Smooth muscle cell (in vitro differentiated cells): ENCODE measurements around the gene ZNF431. TPM values are rescaled to one million over a fixed set of nuclear protein-coding genes. Genes with fewer than 3 reads are reported as not detected.
A peak's percentile ranks its signal among the peaks of the same experiment; 100 is the strongest.

Experiments
- DNase-seq: peaks from one replicate; lab custom pipeline; 2025; ENCODE audit not compliant: unreplicated experiment; lab: John Stamatoyannopoulos, UW
- H2AFZ ChIP-seq: fragments of 200-600 bp; sonication (generic); 2 replicates; pipeline ENCODE4 v1.6.0; 2016; ENCODE audit warnings: antibody characterized with exemption, low read depth, mild to moderate bottlenecking
- H3F3A ChIP-seq: fragments of 200-600 bp; sonication (generic); 2 replicates; pipeline ENCODE4 v1.6.0; 2017; ENCODE audit warnings: antibody characterized with exemption, low read depth
- H3K27ac ChIP-seq: fragments of 200-600 bp; sonication (generic); 2 replicates; pipeline ENCODE4 v1.5.1; 2016; ENCODE audit warnings: low read depth, mild to moderate bottlenecking
- H3K27me3 ChIP-seq: fragments of 200-600 bp; sonication (generic); 2 replicates; pipeline ENCODE4 v1.6.1; 2016; ENCODE audit warnings: low read depth, mild to moderate bottlenecking
- H3K36me3 ChIP-seq: fragments of 200-600 bp; sonication (generic); 2 replicates; pipeline ENCODE4 v1.5.1; 2016; ENCODE audit warnings: low read depth
- H3K4me1 ChIP-seq: fragments of 200-600 bp; sonication (generic); 2 replicates; pipeline ENCODE4 v1.5.1; 2016; ENCODE audit warnings: low read depth
- H3K4me2 ChIP-seq: fragments of 200-600 bp; sonication (generic); 2 replicates; pipeline ENCODE4 v1.6.0; 2016; ENCODE audit warnings: mild to moderate bottlenecking
- H3K4me3 ChIP-seq: fragments of 200-600 bp; sonication (generic); 2 replicates; pipeline ENCODE4 v1.5.1; 2016; ENCODE audit warnings: mild to moderate bottlenecking
- H3K79me2 ChIP-seq: fragments of 200-600 bp; sonication (generic); 2 replicates; pipeline ENCODE4 v1.6.0; 2016; ENCODE audit warnings: low read depth, mild to moderate bottlenecking
- H3K9ac ChIP-seq: fragments of 200-600 bp; sonication (generic); 2 replicates; pipeline ENCODE4 v1.6.0; 2016; ENCODE audit warnings: low read depth
- H3K9me3 ChIP-seq: fragments of 200-600 bp; sonication (generic); replicated peaks from 2 replicates; pipeline ENCODE4 v1.5.1; 2016; ENCODE audit warnings: low read depth
- H4K20me1 ChIP-seq: fragments of 200-600 bp; sonication (generic); 2 replicates; pipeline ENCODE4 v1.6.0; 2016; ENCODE audit warnings: low read depth
- CTCF ChIP-seq: fragments of 200-600 bp; sonication (generic); IDR thresholded peaks from 2 replicates; pipeline ENCODE4 v1.5.1; 2017; ENCODE audit warnings: borderline replicate concordance, mild to moderate bottlenecking, antibody characterized with exemption; ENCODE audit not compliant: insufficient read depth, poor library complexity, severe bottlenecking
- WGBS: methylation state at CpG from one replicate; pipeline ENCODE4 v1.1.7; 2016; ENCODE audit warnings: low lambda C conversion rate; 5-methylcytosine and 5-hydroxymethylcytosine counted together
- polyA plus RNA-seq: library from polyadenylated mRNA; unstranded; fragments of >200 nt; fragmentation: Nextera tagmentation; extraction: Ambion mirVana; gene quantifications from 2 replicates; pipeline ENCODE4 v1.2.1, GENCODE V29; 2016
- total RNA-seq: library from RNA; depleted of rRNA; stranded (reverse); fragments of >200 nt; gene quantifications from 2 replicates; pipeline ENCODE4 v1.2.3, GENCODE V29; 2014

The ZNF431 gene
- total and polyA plus RNA-seq, 2 experiments from 2014 or later = 5.2 to 14.7 TPM

- no peaks in the 10 kb centered on the region for H4K20me1 ChIP-seq
Measured at GRCh38 chr19:21127898-21128297, 13.9 kb upstream of the ZNF431 start.

GRCh38 chr19:21128901-21129698, 12.7 kb upstream of the ZNF431 start:
- Histone ChIP-seq H2AFZ (no peak overlapping the region), H3K27me3 (no peaks in the 10 kb centered on the region), H3K4me3 (no peak overlapping the region), H3K79me2 (no peaks in the 10 kb centered on the region), H3K36me3 (no peaks in the 10 kb centered on the region), H3K4me2 (no peak overlapping the region), H3K9me3 (no peaks in the 10 kb centered on the region), H3F3A (peaks cover 8% of the 10 kb centered on the region), H3K4me1 (peaks cover 5% of the 10 kb centered on the region), H4K20me1 (no peaks in the 10 kb centered on the region), H3K27ac (peak overlapping the region; percentile 31), H3K9ac (no peak overlapping the region)
- TF ChIP-seq CTCF = no peak
- no peak for DNase-seq
- 75% methylated on average over 6 of the region's 6 CpGs for WGBS

More at GRCh38 chr19:21127898-21128297, 13.9 kb upstream of the ZNF431 start:
- Histone ChIP-seq H2AFZ (no peak overlapping the region), H3K4me2 (no peak overlapping the region), H3K4me3 (peak overlapping the region; percentile 3), H3K27me3 (no peaks in the 10 kb centered on the region), H3K27ac (no peak overlapping the region), H3F3A (peaks cover 12% of the 10 kb centered on the region), H3K4me1 (peaks cover 5% of the 10 kb centered on the region), H3K79me2 (no peaks in the 10 kb centered on the region), H3K9me3 (no peaks in the 10 kb centered on the region), H3K36me3 (no peaks in the 10 kb centered on the region), H3K9ac (no peak overlapping the region)
- DNase-seq = no peak
- TF ChIP-seq CTCF = no peak
- 9% methylated on average over 4 of the region's 4 CpGs for WGBS

- Histone ChIP-seq H3K36me3 (no peaks in the 10 kb centered on the region), H3K4me1 (peaks cover 5% of the 10 kb centered on the region), H3K4me3 (no peak overlapping the region), H2AFZ (no peak overlapping the region), H3K9me3 (no peaks in the 10 kb centered on the region), H4K20me1 (no peaks in the 10 kb centered on the region), H3K79me2 (no peaks in the 10 kb centered on the region), H3F3A (peaks cover 6% of the 10 kb centered on the region), H3K9ac (no peak overlapping the region), H3K27me3 (no peaks in the 10 kb centered on the region), H3K27ac (no peak overlapping the region), H3K4me2 (no peak overlapping the region)
- WGBS = 67% methylated on average over 3 of the region's 3 CpGs
- no peak for TF ChIP-seq CTCF
- no peak for DNase-seq
Measured at GRCh38 chr19:21130097-21130775, 11.6 kb upstream of the ZNF431 start.
